ENCODE data around the gene MBLAC1. TPM values are rescaled to one million over a fixed set of nuclear protein-coding genes. Genes with fewer than 3 reads are reported as not detected.

Gene MBLAC1
- total and polyA plus RNA-seq, 9 of the 15 experiments (the other 6 are each of a cell fraction or from before 2014, with no cell fraction given): 0.03 to 3.1 (median 0.52) TPM

DNA sequence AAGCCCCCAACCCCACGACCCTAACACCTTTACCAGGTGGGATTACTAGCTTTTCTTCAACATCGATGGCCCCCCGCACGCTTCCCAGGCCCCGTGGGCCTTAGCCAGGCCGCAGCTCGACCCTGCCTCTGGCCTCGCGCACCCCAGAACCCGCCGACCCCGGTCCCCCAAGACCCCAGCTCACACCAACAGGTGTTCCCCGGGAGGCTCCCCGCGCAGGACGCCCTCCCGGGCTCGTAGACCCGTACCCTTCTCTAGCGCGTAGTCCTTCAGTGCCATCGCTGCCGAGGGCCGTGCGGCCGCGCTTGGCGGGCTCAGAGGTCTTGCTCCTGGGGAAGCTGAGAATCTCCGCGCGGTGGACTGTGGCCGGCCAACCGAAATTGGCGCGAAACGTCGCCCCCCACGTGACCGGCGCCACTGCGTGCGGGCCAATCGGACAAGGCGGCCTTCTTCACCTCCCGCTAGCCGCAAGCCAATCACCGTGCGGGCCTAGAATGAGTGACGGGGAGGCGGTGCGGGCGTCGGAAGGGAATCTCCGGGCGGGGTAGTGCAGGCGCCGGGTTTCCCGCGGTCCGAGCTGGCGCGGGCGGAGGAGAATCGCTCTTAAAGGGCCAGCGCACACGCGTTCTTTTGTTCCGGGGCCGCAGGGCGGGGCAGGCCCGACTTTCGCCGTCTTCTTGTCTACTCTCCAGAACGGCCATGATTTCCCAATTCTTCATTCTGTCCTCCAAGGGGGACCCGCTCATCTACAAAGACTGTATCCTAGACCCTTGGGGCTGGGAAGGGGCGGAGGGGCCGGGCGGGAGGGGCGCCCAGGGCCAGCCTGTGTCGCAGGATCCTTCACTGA is 25.5 kb upstream of the MBLAC1 start, which contains the start of the genes AP4M1 and MCM7 (continued):
- TF ChIP-seq, protein P1, sequence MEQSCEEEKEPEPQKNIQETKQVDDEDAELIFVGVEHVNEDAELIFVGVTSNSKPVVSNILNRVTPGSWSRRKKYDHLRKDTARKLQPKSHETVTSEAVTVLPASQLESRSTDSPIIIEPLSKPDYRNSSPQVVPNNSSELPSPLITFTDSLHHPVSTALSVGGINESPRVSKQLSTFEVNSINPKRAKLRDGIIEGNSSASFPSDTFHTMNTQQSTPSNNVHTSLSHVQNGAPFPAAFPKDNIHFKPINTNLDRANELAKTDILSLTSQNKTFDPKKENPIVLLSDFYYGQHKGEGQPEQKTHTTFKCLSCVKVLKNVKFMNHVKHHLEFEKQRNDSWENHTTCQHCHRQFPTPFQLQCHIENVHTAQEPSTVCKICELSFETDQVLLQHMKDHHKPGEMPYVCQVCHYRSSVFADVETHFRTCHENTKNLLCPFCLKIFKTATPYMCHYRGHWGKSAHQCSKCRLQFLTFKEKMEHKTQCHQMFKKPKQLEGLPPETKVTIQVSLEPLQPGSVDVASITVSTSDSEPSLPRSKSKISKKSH (CRISPR knock-in tag; IDR thresholded peaks at IDR 0.05): no peak
- peak; percentile 29; the same call in 1 of the 2 replicates for TF ChIP-seq IRF2 (CRISPR knock-in tag; IDR thresholded peaks at IDR 0.05)
- no peak for TF ChIP-seq KLF10 (CRISPR knock-in tag; IDR thresholded peaks at IDR 0.05)
- TF ChIP-seq BRD4 (IDR thresholded peaks at IDR 0.05): peak; percentile 97
- no peak for TF ChIP-seq PRPF4 (IDR thresholded peaks at IDR 0.05; ENCODE audit: insufficient read depth, low read depth, low read length, poor library complexity, severe bottlenecking)
- TF ChIP-seq, protein P2, sequence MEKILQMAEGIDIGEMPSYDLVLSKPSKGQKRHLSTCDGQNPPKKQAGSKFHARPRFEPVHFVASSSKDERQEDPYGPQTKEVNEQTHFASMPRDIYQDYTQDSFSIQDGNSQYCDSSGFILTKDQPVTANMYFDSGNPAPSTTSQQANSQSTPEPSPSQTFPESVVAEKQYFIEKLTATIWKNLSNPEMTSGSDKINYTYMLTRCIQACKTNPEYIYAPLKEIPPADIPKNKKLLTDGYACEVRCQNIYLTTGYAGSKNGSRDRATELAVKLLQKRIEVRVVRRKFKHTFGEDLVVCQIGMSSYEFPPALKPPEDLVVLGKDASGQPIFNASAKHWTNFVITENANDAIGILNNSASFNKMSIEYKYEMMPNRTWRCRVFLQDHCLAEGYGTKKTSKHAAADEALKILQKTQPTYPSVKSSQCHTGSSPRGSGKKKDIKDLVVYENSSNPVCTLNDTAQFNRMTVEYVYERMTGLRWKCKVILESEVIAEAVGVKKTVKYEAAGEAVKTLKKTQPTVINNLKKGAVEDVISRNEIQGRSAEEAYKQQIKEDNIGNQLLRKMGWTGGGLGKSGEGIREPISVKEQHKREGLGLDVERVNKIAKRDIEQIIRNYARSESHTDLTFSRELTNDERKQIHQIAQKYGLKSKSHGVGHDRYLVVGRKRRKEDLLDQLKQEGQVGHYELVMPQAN (IDR thresholded peaks at IDR 0.05; ENCODE audit: borderline replicate concordance): peak; percentile 92
- TF ChIP-seq ZSCAN32 (CRISPR knock-in tag; IDR thresholded peaks at IDR 0.05): no peak
- peak; percentile 96 for TF ChIP-seq CXXC5 (CRISPR knock-in tag; IDR thresholded peaks at IDR 0.05)
- peak; percentile 93 for TF ChIP-seq GMEB1 (CRISPR knock-in tag; IDR thresholded peaks at IDR 0.05)
- TF ChIP-seq, protein P3, sequence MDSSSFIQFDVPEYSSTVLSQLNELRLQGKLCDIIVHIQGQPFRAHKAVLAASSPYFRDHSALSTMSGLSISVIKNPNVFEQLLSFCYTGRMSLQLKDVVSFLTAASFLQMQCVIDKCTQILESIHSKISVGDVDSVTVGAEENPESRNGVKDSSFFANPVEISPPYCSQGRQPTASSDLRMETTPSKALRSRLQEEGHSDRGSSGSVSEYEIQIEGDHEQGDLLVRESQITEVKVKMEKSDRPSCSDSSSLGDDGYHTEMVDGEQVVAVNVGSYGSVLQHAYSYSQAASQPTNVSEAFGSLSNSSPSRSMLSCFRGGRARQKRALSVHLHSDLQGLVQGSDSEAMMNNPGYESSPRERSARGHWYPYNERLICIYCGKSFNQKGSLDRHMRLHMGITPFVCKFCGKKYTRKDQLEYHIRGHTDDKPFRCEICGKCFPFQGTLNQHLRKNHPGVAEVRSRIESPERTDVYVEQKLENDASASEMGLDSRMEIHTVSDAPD (CRISPR knock-in tag; IDR thresholded peaks at IDR 0.05): no peak
- peak; percentile 85; the same call in 1 of the 2 replicates for TF ChIP-seq CBFB (CRISPR knock-in tag; IDR thresholded peaks at IDR 0.05)
- peak; percentile 100 for TF ChIP-seq PKNOX1 (IDR thresholded peaks at IDR 0.05)
- TF ChIP-seq ZMIZ1 (IDR thresholded peaks at IDR 0.05; ENCODE audit: low read depth in 2 of 2, low read length in 2 of 2): peak in 1 of 2 experiments; percentile 63; a peak in 1 of 4 replicates
